GM23338 (cell line): ENCODE results near the gene GPR156. TPM values are rescaled to one million over a fixed set of nuclear protein-coding genes. Genes with fewer than 3 reads are reported as not detected.
"Not testable (repeated sequence)": the region's sequence is repeated elsewhere in the genome, so short reads cannot be mapped to it uniquely, and the experiment has no call there.

Experiments used
- ATAC-seq: fragments of 200-7000 bp; cut with Tn5 transposase; 3 replicates; pipeline ENCODE4 v1.9.1; 2020
- DNase-seq: peaks from one replicate; pipeline ENCODE4 v3.0.0-alpha.2; 2015; ENCODE audit warnings: low spot score
- H2AFZ ChIP-seq: fragments of 200-600 bp; sonication (generic); 2 replicates; pipeline ENCODE4 v1.8.0; 2016; ENCODE audit warnings: antibody characterized with exemption, mild to moderate bottlenecking, moderate library complexity
- H3F3A ChIP-seq: fragments of 200-600 bp; sonication (generic); replicated peaks from 2 replicates; pipeline ENCODE4 v1.8.0; 2017; ENCODE audit warnings: antibody characterized with exemption, mixed run types, low read depth
- H3K27ac ChIP-seq: fragments of 200-600 bp; sonication (generic); 2 replicates; pipeline ENCODE4 v1.6.1; 2016; ENCODE audit warnings: low read depth
- H3K27me3 ChIP-seq: fragments of 200-600 bp; sonication (generic); 2 replicates; pipeline ENCODE4 v1.8.0; 2016; ENCODE audit warnings: mild to moderate bottlenecking, mixed run types, moderate library complexity; ENCODE audit not compliant: insufficient read depth
- H3K36me3 ChIP-seq: fragments of 200-600 bp; sonication (generic); 2 replicates; pipeline ENCODE4 v1.8.0; 2016; ENCODE audit warnings: mild to moderate bottlenecking; ENCODE audit not compliant: insufficient read depth
- H3K4me1 ChIP-seq: fragments of 200-600 bp; sonication (generic); 2 replicates; pipeline ENCODE4 v1.8.0; 2016; ENCODE audit warnings: mild to moderate bottlenecking, moderate library complexity; ENCODE audit not compliant: insufficient read depth
- H3K4me2 ChIP-seq: fragments of 200-600 bp; sonication (generic); 2 replicates; pipeline ENCODE4 v1.7.1; 2017; ENCODE audit warnings: mixed run types
- H3K4me3 ChIP-seq: fragments of 200-600 bp; sonication (generic); 2 replicates; pipeline ENCODE4 v1.6.1; 2016; ENCODE audit warnings: mixed run types
- H3K79me2 ChIP-seq: fragments of 200-600 bp; sonication (generic); replicated peaks from 2 replicates; pipeline ENCODE4 v1.8.0; 2017; ENCODE audit warnings: mild to moderate bottlenecking; ENCODE audit not compliant: insufficient read depth
- H3K9me2 ChIP-seq: fragments of 200-600 bp; sonication (generic); 2 replicates; pipeline ENCODE4 v1.8.0; 2017; ENCODE audit not compliant: insufficient read depth
- H4K20me1 ChIP-seq: fragments of 200-600 bp; sonication (generic); replicated peaks from 2 replicates; pipeline ENCODE4 v1.8.0; 2017; ENCODE audit warnings: mild to moderate bottlenecking; ENCODE audit not compliant: insufficient read depth
- H3K27ac Mint-ChIP-seq: 2 replicates; pipeline ENCODE4 v1.8.0; 2020; ENCODE audit warnings: inconsistent platforms, mild to moderate bottlenecking, moderate library complexity, mixed read lengths
- H3K27me3 Mint-ChIP-seq: 3 replicates; pipeline ENCODE4 v1.8.0; 2022; ENCODE audit warnings: low read depth, mild to moderate bottlenecking, moderate library complexity, mixed read lengths, inconsistent platforms; ENCODE audit not compliant: insufficient read depth, poor library complexity
- H3K36me3 Mint-ChIP-seq: 3 replicates; pipeline ENCODE4 v1.8.0; 2021; ENCODE audit warnings: low read depth, mild to moderate bottlenecking, inconsistent platforms, moderate library complexity, mixed read lengths
- H3K4me1 Mint-ChIP-seq: 3 replicates; pipeline ENCODE4 v1.8.0; 2020; ENCODE audit warnings: mild to moderate bottlenecking, inconsistent platforms, mixed read lengths
- H3K4me3 Mint-ChIP-seq: 3 replicates; pipeline ENCODE4 v1.8.0; 2021; ENCODE audit warnings: moderate library complexity, mild to moderate bottlenecking, inconsistent platforms, mixed read lengths
- H3K9me3 Mint-ChIP-seq: 3 replicates; pipeline ENCODE4 v1.8.0; 2020; ENCODE audit warnings: moderate library complexity, mild to moderate bottlenecking, inconsistent platforms, mixed read lengths
- CREB1 ChIP-seq: fragments of 250-450 bp; sonication (Bioruptor Pico); IDR thresholded peaks from 2 replicates; pipeline ENCODE4 v1.5.0; 2020; ENCODE audit warnings: low read depth, mild to moderate bottlenecking, moderate library complexity
- EZH2 ChIP-seq: fragments of 200-600 bp; sonication (generic); IDR thresholded peaks from one replicate; pipeline ENCODE4 v1.8.0; 2017; ENCODE audit warnings: antibody characterized with exemption, mild to moderate bottlenecking, low read depth; ENCODE audit not compliant: unreplicated experiment
- EZH2phosphoT487 ChIP-seq: fragments of 200-600 bp; sonication (generic); IDR thresholded peaks from one replicate; pipeline ENCODE4 v1.8.1; 2018; ENCODE audit warnings: antibody characterized with exemption; ENCODE audit not compliant: unreplicated experiment
- JUNB ChIP-seq: IDR thresholded peaks from one replicate; pipeline ENCODE4 v1.6.1; 2016; ENCODE audit warnings: antibody characterized with exemption; ENCODE audit not compliant: unreplicated experiment
- POLR2AphosphoS5 ChIP-seq: IDR thresholded peaks from 2 replicates; pipeline ENCODE4 v1.6.1; 2016; ENCODE audit warnings: antibody characterized with exemption, low read depth
- STAT1 ChIP-seq: IDR thresholded peaks from one replicate; pipeline ENCODE4 v1.6.1; 2016; ENCODE audit warnings: antibody characterized with exemption; ENCODE audit not compliant: unreplicated experiment
- ZNF114 ChIP-seq: fragments of 250-450 bp; sonication (Bioruptor Pico); IDR thresholded peaks from 2 replicates; pipeline ENCODE4 v1.5.0; 2020; ENCODE audit warnings: mild to moderate bottlenecking, moderate library complexity
- ZNF331 ChIP-seq: fragments of 250-450 bp; sonication (Bioruptor Pico); IDR thresholded peaks from 2 replicates; pipeline ENCODE4 v1.5.0; 2020; ENCODE audit warnings: low read depth, mild to moderate bottlenecking, moderate library complexity
- polyA plus RNA-seq: library from polyadenylated mRNA; unstranded; fragments of >200 nt; fragmentation: Nextera tagmentation; extraction: Ambion mirVana; gene quantifications from 2 replicates; pipeline ENCODE4 v1.2.1, GENCODE V29; 2016
- total RNA-seq: library from RNA; depleted of rRNA; stranded (reverse); fragments of >200 nt; shearing (Covaris generic); gene quantifications from 2 replicates; pipeline ENCODE4 v1.2.3, GENCODE V29; 2014
- TF ChIP-seq, protein P1 (sequence below): IDR thresholded peaks from one replicate; pipeline ENCODE4 v1.6.1; 2018; ENCODE audit warnings: antibody characterized with exemption; ENCODE audit not compliant: unreplicated experiment
- TF ChIP-seq, protein P2 (sequence below): fragments of 250-450 bp; sonication (Bioruptor Pico); IDR thresholded peaks from 2 replicates; pipeline ENCODE4 v1.5.0; 2020; ENCODE audit warnings: mild to moderate bottlenecking, moderate library complexity
- TF ChIP-seq, protein P3 (sequence below), 2 experiments: fragments of 200-600 bp in 1 of 2; sonication (generic) in 1 of 2; conservative IDR thresholded peaks; 2 replicates each; pipeline versions ENCODE4 v1.5.1 to v1.6.1; 2016 to 2017; ENCODE audit warnings: antibody characterized with exemption in 2 of 2, low read depth in 2 of 2, mild to moderate bottlenecking in 2 of 2, moderate library complexity in 1 of 2

GPR156 gene
- total and polyA plus RNA-seq, 2 experiments from 2014 or later = 0.50 to 2.5 TPM

DNA sequence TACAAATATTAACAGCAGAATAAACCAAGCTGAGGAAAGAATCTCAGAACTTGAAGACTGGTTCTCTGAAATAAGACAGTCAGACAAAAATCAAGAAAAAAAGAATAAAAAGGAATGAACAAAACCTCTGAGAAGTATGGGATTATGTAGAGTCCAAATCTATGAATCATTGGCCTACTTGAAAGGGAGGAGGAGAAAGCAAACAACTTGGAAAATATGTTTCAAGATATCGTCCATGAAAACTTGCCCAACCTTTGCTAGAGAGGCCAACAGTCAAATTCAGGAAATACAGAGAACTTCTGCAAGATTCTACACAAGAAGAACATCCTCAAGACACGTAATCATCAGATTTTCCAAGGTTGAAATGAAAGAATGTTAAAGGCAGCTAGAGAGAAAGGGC lies 6.5 kb upstream of the GPR156 start:
- not testable (repeated sequence) for H2AFZ ChIP-seq, H3K4me3 ChIP-seq, H3K4me1 Mint-ChIP-seq, H3K36me3 ChIP-seq, H3F3A ChIP-seq, ATAC-seq, H3K27me3 ChIP-seq, H3K4me3 Mint-ChIP-seq, DNase-seq, H3K27ac Mint-ChIP-seq, H3K4me2 ChIP-seq, H3K9me2 ChIP-seq, H3K4me1 ChIP-seq, H3K27ac ChIP-seq, H4K20me1 ChIP-seq, H3K79me2 ChIP-seq, H3K36me3 Mint-ChIP-seq
- Mint-ChIP-seq H3K9me3 (peaks cover 22% of the 10 kb centered on the region; the same call in 2 of the 3 replicates), H3K27me3 (peaks cover 12% of the 10 kb centered on the region)

DNA sequence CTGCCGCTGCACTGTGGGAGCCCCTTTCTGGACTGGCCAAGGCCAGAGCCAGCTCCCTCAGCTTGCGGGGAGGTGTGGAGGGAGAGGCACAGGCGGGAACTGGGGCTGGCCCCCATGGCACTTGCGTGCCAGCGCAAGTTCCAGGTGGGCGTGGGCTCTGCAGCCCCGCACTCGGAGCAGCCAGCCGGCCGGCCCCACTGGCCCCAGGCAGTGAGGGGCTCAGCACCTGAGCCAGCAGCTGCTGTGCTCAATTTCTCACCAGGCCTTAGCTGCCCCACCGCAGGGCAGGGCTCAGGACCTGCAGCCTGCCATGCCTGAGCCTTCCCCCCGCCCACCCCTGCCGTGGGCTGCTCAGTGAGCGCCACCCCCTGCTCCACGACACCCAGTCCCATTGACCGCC lies 4.6 kb upstream of the GPR156 start:
- no peak for ATAC-seq

More for the DNA sequence above, 4.6 kb upstream of the GPR156 start:
- no peaks in the 10 kb centered on the region for H3K36me3 ChIP-seq
- no peak overlapping the region for H3K4me3 ChIP-seq
- H3K27me3 ChIP-seq = peaks cover 23% of the 10 kb centered on the region
- DNase-seq = no peak
- Mint-ChIP-seq H3K27me3 (peaks cover 23% of the 10 kb centered on the region), H3K27ac (no peak overlapping the region), H3K4me1 (peaks cover 2% of the 10 kb centered on the region), H3K36me3 (peaks cover 7% of the 10 kb centered on the region; the same call in 2 of the 3 replicates), H3K4me3 (no peak overlapping the region), H3K9me3 (peaks cover 22% of the 10 kb centered on the region; the same call in 2 of the 3 replicates)
- TF ChIP-seq STAT1 (no peak), ZNF114 (CRISPR knock-in tag) (no peak), EZH2phosphoT487 (no peak), ZNF331 (CRISPR knock-in tag) (no peak), JUNB (no peak), EZH2 (no peak), POLR2AphosphoS5 (no peak), CREB1 (CRISPR knock-in tag) (no peak)
- TF ChIP-seq, protein P1, sequence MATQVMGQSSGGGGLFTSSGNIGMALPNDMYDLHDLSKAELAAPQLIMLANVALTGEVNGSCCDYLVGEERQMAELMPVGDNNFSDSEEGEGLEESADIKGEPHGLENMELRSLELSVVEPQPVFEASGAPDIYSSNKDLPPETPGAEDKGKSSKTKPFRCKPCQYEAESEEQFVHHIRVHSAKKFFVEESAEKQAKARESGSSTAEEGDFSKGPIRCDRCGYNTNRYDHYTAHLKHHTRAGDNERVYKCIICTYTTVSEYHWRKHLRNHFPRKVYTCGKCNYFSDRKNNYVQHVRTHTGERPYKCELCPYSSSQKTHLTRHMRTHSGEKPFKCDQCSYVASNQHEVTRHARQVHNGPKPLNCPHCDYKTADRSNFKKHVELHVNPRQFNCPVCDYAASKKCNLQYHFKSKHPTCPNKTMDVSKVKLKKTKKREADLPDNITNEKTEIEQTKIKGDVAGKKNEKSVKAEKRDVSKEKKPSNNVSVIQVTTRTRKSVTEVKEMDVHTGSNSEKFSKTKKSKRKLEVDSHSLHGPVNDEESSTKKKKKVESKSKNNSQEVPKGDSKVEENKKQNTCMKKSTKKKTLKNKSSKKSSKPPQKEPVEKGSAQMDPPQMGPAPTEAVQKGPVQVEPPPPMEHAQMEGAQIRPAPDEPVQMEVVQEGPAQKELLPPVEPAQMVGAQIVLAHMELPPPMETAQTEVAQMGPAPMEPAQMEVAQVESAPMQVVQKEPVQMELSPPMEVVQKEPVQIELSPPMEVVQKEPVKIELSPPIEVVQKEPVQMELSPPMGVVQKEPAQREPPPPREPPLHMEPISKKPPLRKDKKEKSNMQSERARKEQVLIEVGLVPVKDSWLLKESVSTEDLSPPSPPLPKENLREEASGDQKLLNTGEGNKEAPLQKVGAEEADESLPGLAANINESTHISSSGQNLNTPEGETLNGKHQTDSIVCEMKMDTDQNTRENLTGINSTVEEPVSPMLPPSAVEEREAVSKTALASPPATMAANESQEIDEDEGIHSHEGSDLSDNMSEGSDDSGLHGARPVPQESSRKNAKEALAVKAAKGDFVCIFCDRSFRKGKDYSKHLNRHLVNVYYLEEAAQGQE = no peak
- TF ChIP-seq, protein P2, sequence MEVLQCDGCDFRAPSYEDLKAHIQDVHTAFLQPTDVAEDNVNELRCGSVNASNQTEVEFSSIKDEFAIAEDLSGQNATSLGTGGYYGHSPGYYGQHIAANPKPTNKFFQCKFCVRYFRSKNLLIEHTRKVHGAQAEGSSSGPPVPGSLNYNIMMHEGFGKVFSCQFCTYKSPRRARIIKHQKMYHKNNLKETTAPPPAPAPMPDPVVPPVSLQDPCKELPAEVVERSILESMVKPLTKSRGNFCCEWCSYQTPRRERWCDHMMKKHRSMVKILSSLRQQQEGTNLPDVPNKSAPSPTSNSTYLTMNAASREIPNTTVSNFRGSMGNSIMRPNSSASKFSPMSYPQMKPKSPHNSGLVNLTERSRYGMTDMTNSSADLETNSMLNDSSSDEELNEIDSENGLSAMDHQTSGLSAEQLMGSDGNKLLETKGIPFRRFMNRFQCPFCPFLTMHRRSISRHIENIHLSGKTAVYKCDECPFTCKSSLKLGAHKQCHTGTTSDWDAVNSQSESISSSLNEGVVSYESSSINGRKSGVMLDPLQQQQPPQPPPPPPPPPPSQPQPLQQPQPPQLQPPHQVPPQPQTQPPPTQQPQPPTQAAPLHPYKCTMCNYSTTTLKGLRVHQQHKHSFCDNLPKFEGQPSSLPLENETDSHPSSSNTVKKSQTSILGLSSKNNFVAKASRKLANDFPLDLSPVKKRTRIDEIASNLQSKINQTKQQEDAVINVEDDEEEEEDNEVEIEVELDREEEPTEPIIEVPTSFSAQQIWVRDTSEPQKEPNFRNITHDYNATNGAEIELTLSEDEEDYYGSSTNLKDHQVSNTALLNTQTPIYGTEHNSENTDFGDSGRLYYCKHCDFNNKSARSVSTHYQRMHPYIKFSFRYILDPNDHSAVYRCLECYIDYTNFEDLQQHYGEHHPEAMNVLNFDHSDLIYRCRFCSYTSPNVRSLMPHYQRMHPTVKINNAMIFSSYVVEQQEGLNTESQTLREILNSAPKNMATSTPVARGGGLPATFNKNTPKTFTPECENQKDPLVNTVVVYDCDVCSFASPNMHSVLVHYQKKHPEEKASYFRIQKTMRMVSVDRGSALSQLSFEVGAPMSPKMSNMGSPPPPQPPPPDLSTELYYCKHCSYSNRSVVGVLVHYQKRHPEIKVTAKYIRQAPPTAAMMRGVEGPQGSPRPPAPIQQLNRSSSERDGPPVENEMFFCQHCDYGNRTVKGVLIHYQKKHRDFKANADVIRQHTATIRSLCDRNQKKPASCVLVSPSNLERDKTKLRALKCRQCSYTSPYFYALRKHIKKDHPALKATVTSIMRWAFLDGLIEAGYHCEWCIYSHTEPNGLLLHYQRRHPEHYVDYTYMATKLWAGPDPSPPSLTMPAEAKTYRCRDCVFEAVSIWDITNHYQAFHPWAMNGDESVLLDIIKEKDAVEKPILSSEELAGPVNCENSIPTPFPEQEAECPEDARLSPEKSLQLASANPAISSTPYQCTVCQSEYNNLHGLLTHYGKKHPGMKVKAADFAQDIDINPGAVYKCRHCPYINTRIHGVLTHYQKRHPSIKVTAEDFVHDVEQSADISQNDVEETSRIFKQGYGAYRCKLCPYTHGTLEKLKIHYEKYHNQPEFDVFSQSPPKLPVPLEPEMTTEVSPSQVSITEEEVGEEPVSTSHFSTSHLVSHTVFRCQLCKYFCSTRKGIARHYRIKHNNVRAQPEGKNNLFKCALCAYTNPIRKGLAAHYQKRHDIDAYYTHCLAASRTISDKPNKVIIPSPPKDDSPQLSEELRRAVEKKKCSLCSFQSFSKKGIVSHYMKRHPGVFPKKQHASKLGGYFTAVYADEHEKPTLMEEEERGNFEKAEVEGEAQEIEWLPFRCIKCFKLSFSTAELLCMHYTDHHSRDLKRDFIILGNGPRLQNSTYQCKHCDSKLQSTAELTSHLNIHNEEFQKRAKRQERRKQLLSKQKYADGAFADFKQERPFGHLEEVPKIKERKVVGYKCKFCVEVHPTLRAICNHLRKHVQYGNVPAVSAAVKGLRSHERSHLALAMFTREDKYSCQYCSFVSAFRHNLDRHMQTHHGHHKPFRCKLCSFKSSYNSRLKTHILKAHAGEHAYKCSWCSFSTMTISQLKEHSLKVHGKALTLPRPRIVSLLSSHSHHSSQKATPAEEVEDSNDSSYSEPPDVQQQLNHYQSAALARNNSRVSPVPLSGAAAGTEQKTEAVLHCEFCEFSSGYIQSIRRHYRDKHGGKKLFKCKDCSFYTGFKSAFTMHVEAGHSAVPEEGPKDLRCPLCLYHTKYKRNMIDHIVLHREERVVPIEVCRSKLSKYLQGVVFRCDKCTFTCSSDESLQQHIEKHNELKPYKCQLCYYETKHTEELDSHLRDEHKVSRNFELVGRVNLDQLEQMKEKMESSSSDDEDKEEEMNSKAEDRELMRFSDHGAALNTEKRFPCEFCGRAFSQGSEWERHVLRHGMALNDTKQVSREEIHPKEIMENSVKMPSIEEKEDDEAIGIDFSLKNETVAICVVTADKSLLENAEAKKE (CRISPR knock-in tag) = no peak
- TF ChIP-seq, protein P3, sequence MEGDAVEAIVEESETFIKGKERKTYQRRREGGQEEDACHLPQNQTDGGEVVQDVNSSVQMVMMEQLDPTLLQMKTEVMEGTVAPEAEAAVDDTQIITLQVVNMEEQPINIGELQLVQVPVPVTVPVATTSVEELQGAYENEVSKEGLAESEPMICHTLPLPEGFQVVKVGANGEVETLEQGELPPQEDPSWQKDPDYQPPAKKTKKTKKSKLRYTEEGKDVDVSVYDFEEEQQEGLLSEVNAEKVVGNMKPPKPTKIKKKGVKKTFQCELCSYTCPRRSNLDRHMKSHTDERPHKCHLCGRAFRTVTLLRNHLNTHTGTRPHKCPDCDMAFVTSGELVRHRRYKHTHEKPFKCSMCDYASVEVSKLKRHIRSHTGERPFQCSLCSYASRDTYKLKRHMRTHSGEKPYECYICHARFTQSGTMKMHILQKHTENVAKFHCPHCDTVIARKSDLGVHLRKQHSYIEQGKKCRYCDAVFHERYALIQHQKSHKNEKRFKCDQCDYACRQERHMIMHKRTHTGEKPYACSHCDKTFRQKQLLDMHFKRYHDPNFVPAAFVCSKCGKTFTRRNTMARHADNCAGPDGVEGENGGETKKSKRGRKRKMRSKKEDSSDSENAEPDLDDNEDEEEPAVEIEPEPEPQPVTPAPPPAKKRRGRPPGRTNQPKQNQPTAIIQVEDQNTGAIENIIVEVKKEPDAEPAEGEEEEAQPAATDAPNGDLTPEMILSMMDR (conservative IDR thresholded peaks at IDR 0.05; ENCODE audit: low read depth in 2 of 2) = no peak
- H3K79me2 ChIP-seq = no peaks in the 10 kb centered on the region
- no peak overlapping the region for H3K27ac ChIP-seq
- H3K4me2 ChIP-seq = no peak overlapping the region
- H4K20me1 ChIP-seq = no peaks in the 10 kb centered on the region
- no peaks in the 10 kb centered on the region for H3F3A ChIP-seq
- 0 out of 2 replicates have a peak, but pooled peaks cover 3% of the 10 kb centered on the region for H3K9me2 ChIP-seq
- H2AFZ ChIP-seq = no peak overlapping the region
- no peaks in the 10 kb centered on the region for H3K4me1 ChIP-seq
